Lower lobe of right lung (tissue), 2 donors: ENCODE data around the gene CCT8. TPM values are rescaled to one million over a fixed set of nuclear protein-coding genes. Genes with fewer than 3 reads are reported as not detected.

Source experiments
- ATAC-seq, 2 donors: fragments of 200-7000 bp; cut with Tn5 transposase; one replicate each; pipeline ENCODE4 v1.9.1; 2020 to 2022; ENCODE audit warnings: mild to moderate bottlenecking in 2 of 2, moderate library complexity in 2 of 2
- DNase-seq: peaks from one replicate; pipeline ENCODE4 v3.0.0-alpha.2; 2020
- H3K27ac ChIP-seq: fragments of 200-600 bp; one replicate; pipeline ENCODE4 v1.8.0; 2022
- H3K27me3 ChIP-seq: fragments of 200-600 bp; one replicate; pipeline ENCODE4 v1.8.0; 2022; ENCODE audit warnings: low read depth
- H3K36me3 ChIP-seq: fragments of 200-600 bp; one replicate; pipeline ENCODE4 v1.8.0; 2022; ENCODE audit warnings: mild to moderate bottlenecking
- H3K4me1 ChIP-seq: fragments of 200-600 bp; one replicate; pipeline ENCODE4 v1.8.0; 2022
- H3K4me3 ChIP-seq: fragments of 200-600 bp; one replicate; pipeline ENCODE4 v1.8.0; 2022; ENCODE audit warnings: mild to moderate bottlenecking
- H3K9me3 ChIP-seq: fragments of 200-600 bp; one replicate; pipeline ENCODE4 v1.8.0; 2022
- CTCF ChIP-seq: fragments of 200-600 bp; IDR thresholded peaks from one replicate; pipeline ENCODE4 v1.8.0; 2022; ENCODE audit warnings: antibody characterized with exemption, mild to moderate bottlenecking
- intact Hi-C: fragments of 100-400 bp; cut with DNase I; formaldehyde crosslinking; loops from one replicate; pipeline ENCODE4 v1.11.0; 2022
- total RNA-seq: library from RNA; stranded (reverse); fragmentation: NEBNext Ultra II Directional; extraction: Animal tissue kit (Norgen Biotek cat#: 25700); gene quantifications from one replicate; pipeline ENCODE4 v1.2.1, GENCODE V29; 2021
- donor health status: DM: no; HTN: yes; CAD: no; lungs with severe emphysema.

CCT8 gene
- total RNA-seq, 1 donor from 2014 or later = 111 TPM

GRCh38 chr21:29114765-29115500 lies 41.5 kb upstream of the CCT8 start:
- Histone ChIP-seq H3K27me3 (no peaks in the 10 kb centered on the region), H3K27ac (no peak overlapping the region), H3K36me3 (no peaks in the 10 kb centered on the region), H3K4me3 (no peak overlapping the region), H3K4me1 (no peaks in the 10 kb centered on the region), H3K9me3 (no peaks in the 10 kb centered on the region)
- no peak for TF ChIP-seq CTCF
- intact Hi-C loops = no loop called here
- ATAC-seq (no peak), DNase-seq (no peak)

GRCh38 chr21:29105218-29105617 lies 31.8 kb upstream of the CCT8 start:
- TF ChIP-seq CTCF = no peak
- H3K27me3 ChIP-seq = no peaks in the 10 kb centered on the region
- no peaks in the 10 kb centered on the region for H3K4me1 ChIP-seq
- no peaks in the 10 kb centered on the region for H3K36me3 ChIP-seq
- DNase-seq (no peak), ATAC-seq (no peak)
- H3K4me3 ChIP-seq = no peak overlapping the region
- intact Hi-C loops = no loop called here
- no peaks in the 10 kb centered on the region for H3K9me3 ChIP-seq
- H3K27ac ChIP-seq = no peak overlapping the region

GRCh38 chr21:29104239-29104708 lies 30.8 kb upstream of the CCT8 start:
- Histone ChIP-seq H3K36me3 (no peaks in the 10 kb centered on the region), H3K9me3 (no peaks in the 10 kb centered on the region), H3K4me1 (no peaks in the 10 kb centered on the region), H3K27me3 (no peaks in the 10 kb centered on the region), H3K4me3 (no peak overlapping the region), H3K27ac (no peak overlapping the region)
- no peak for ATAC-seq
- TF ChIP-seq CTCF = no peak
- DNase-seq = no peak
- intact Hi-C loops = no loop called here

- no peak for DNase-seq
- no peaks in the 10 kb centered on the region for H3K36me3 ChIP-seq
Measured at GRCh38 chr21:29102791-29103257, 29.4 kb upstream of the CCT8 start.

GRCh38 chr21:29098156-29098555 lies 24.7 kb upstream of the CCT8 start:
- H3K27me3 ChIP-seq = no peaks in the 10 kb centered on the region
- no peak for DNase-seq
- intact Hi-C loops = loop anchor here (10.0 kb wide), 1 partner anchor 277 kb away; no protein-coding TSS in a partner anchor

More at GRCh38 chr21:29102791-29103257, 29.4 kb upstream of the CCT8 start:
- Histone ChIP-seq H3K27me3 (no peaks in the 10 kb centered on the region), H3K4me1 (no peaks in the 10 kb centered on the region), H3K27ac (no peak overlapping the region), H3K9me3 (no peaks in the 10 kb centered on the region), H3K4me3 (no peak overlapping the region)
- no peak for ATAC-seq
- intact Hi-C loops = no loop called here
- no peak for TF ChIP-seq CTCF

More at GRCh38 chr21:29098156-29098555, 24.7 kb upstream of the CCT8 start:
- no peak overlapping the region for H3K27ac ChIP-seq
- no peaks in the 10 kb centered on the region for H3K36me3 ChIP-seq
- no peak for ATAC-seq
- H3K9me3 ChIP-seq = no peaks in the 10 kb centered on the region
- H3K4me1 ChIP-seq = no peaks in the 10 kb centered on the region
- no peak for TF ChIP-seq CTCF
- no peak overlapping the region for H3K4me3 ChIP-seq
